K562 (cell line): Measurements from ENCODE around the gene RCL1. TPM values are rescaled to one million over a fixed set of nuclear protein-coding genes. Genes with fewer than 3 reads are reported as not detected.

Experiments used
- ATAC-seq: fragments of 200-7000 bp; cut with Tn5 transposase; 3 replicates; pipeline ENCODE4 v1.9.1; 2020; ENCODE audit warnings: moderate library complexity
- BruUV-seq: library from RNA; stranded (reverse); fragments of 400-500 nt; replicated peaks from 2 replicates; lab custom pipeline; 2021; lab: Mats Ljungman, UMichigan
- CTCF ChIA-PET: fragments of 300-600 bp; formaldehyde crosslinking; extraction: SDS; loops from one replicate; lab custom pipeline; 2021; ENCODE audit warnings: low intra/inter-chr PET ratio; lab: Yijun Ruan, JAX
- POLR2A ChIA-PET: fragments of 300-600, 350-650 bp; sonication (Branson Sonifier 250); formaldehyde crosslinking; extraction: SDS; loops from one replicate; lab custom pipeline; 2021; ENCODE audit warnings: antibody characterized with exemption, inconsistent platforms; lab: Yijun Ruan, JAX
- DNase-seq, 4 experiments: peaks; one replicate each; pipeline versions ENCODE4 v3.0.0 to v3.0.0-alpha.2; 2011 to 2018; ENCODE audit warnings: low spot score in 3 of 4, mixed read lengths in 3 of 4; ENCODE audit errors: extremely low read depth in 1 of 4
- FAIRE-seq: peaks from 2 replicates; lab custom pipeline; 2011; peaks lifted over from hg19 to GRCh38; lab: Jason Lieb, UNC
- H2AFZ ChIP-seq: 2 replicates; pipeline ENCODE4 v1.6.0; 2011; ENCODE audit warnings: low read depth, low read length, control low read depth, inconsistent platforms
- H3K27ac ChIP-seq: fragments of 200-600 bp; 3 replicates; pipeline ENCODE4 v1.8.0; 2011; ENCODE audit warnings: low read depth, mild to moderate bottlenecking, control low read depth, inconsistent platforms, low read length, moderate library complexity, mixed read lengths; ENCODE audit errors: extremely low read depth
- H3K27me3 ChIP-seq, 2 experiments: fragments of 300-600 bp in 1 of 2; 2 replicates in 1 of 2; 3 replicates in 1 of 2; pipeline versions ENCODE4 v1.6.0 to v1.8.0; 2011; ENCODE audit warnings: inconsistent platforms in 2 of 2, low read length in 2 of 2, mild to moderate bottlenecking in 1 of 2, mixed read lengths in 1 of 2, moderate library complexity in 1 of 2; ENCODE audit not compliant: control insufficient read depth in 2 of 2, insufficient read depth in 2 of 2
- H3K36me3 ChIP-seq: fragments of 300-600 bp; 3 replicates; pipeline ENCODE4 v1.8.0; 2011; ENCODE audit warnings: mild to moderate bottlenecking, low read length, inconsistent platforms; ENCODE audit not compliant: control insufficient read depth, insufficient read depth
- H3K4me1 ChIP-seq, 2 experiments: fragments of 200-600 bp in 1 of 2; replicated peaks in 1 of 2; 2 replicates in 1 of 2; 3 replicates in 1 of 2; pipeline versions ENCODE4 v1.5.1 to v1.8.0; 2011; ENCODE audit warnings: inconsistent platforms in 2 of 2, low read length in 2 of 2, mild to moderate bottlenecking in 1 of 2, mixed read lengths in 1 of 2, moderate library complexity in 1 of 2; ENCODE audit not compliant: control insufficient read depth in 2 of 2, insufficient read depth in 2 of 2
- H3K4me2 ChIP-seq: 2 replicates; pipeline ENCODE4 v1.6.1; 2011; ENCODE audit warnings: low read length, control low read depth, inconsistent platforms, mixed read lengths; ENCODE audit not compliant: insufficient read depth
- H3K4me3 ChIP-seq: fragments of 200-600 bp; sonication (generic), shearing (Covaris generic); 2 replicates; pipeline ENCODE4 v1.5.1; 2016; ENCODE audit warnings: control low read depth, inconsistent platforms
- H3K79me2 ChIP-seq: fragments of 200-600 bp; 3 replicates; pipeline ENCODE4 v1.8.0; 2011; ENCODE audit warnings: low read length, inconsistent platforms; ENCODE audit not compliant: control insufficient read depth, insufficient read depth
- H3K9ac ChIP-seq, 2 experiments: 2 replicates each; pipeline versions ENCODE4 v1.6.0 to v1.6.1; 2011; ENCODE audit warnings: low read depth in 2 of 2, low read length in 2 of 2, control low read depth in 1 of 2, inconsistent platforms in 1 of 2, mild to moderate bottlenecking in 1 of 2, mixed read lengths in 1 of 2; ENCODE audit not compliant: insufficient read depth in 1 of 2
- H3K9me1 ChIP-seq: one replicate; pipeline ENCODE4 v1.6.0; 2011; ENCODE audit warnings: inconsistent platforms, mild to moderate bottlenecking, low read length, moderate library complexity; ENCODE audit not compliant: control insufficient read depth, insufficient read depth
- H3K9me3 ChIP-seq: replicated peaks from 2 replicates; pipeline ENCODE4 v1.5.1; 2011; ENCODE audit warnings: low read depth, low read length, inconsistent platforms; ENCODE audit not compliant: control insufficient read depth, insufficient read depth
- H4K20me1 ChIP-seq: replicated peaks from 2 replicates; pipeline ENCODE4 v1.6.1; 2011; ENCODE audit warnings: low read length, inconsistent platforms, mixed read lengths; ENCODE audit not compliant: control insufficient read depth, insufficient read depth
- ARID1B ChIP-seq: fragments of 450-650 bp; IDR thresholded peaks from 2 replicates; pipeline ENCODE4 v1.6.1; 2016; ENCODE audit warnings: antibody characterized with exemption, mild to moderate bottlenecking, inconsistent platforms
- ESRRB ChIP-seq: fragments of 250-450 bp; sonication (Bioruptor Pico); IDR thresholded peaks from 2 replicates; pipeline ENCODE4 v1.5.0; 2020; ENCODE audit warnings: mild to moderate bottlenecking, moderate library complexity, borderline replicate concordance
- RBBP5 ChIP-seq: fragments of 200-600 bp; sonication (generic); IDR thresholded peaks from 2 replicates; pipeline ENCODE4 v1.6.1; 2012; ENCODE audit warnings: borderline replicate concordance, mild to moderate bottlenecking, low read length, control low read depth, inconsistent platforms; ENCODE audit not compliant: insufficient read depth, poor library complexity, severe bottlenecking
- RBM25 ChIP-seq: fragments of 200-400 bp; formaldehyde crosslinking; IDR thresholded peaks from 2 replicates; pipeline ENCODE4 v1.6.1; 2018; ENCODE audit warnings: low read length, low read depth, moderate library complexity; ENCODE audit not compliant: severe bottlenecking
- SAFB2 ChIP-seq: fragments of 200-400 bp; formaldehyde crosslinking; IDR thresholded peaks from 2 replicates; pipeline ENCODE4 v1.6.1; 2018; ENCODE audit warnings: borderline replicate concordance, low read length, low read depth, moderate library complexity; ENCODE audit not compliant: severe bottlenecking
- TBL1XR1 ChIP-seq, 2 experiments: IDR thresholded peaks; 2 replicates each; pipeline ENCODE4 v1.6.1; 2012; ENCODE audit warnings: improper control_type of control experiment in 2 of 2, low read length in 2 of 2, mild to moderate bottlenecking in 1 of 2
- WGBS: fragments of 100-300 bp; shearing (Covaris generic); methylation state at CpG from one replicate; pipeline ENCODE4 v1.1.6; 2016; ENCODE audit warnings: low coverage, mixed read lengths; ENCODE audit not compliant: insufficient coverage; ENCODE audit errors: missing lambda C conversion rate; 5-methylcytosine and 5-hydroxymethylcytosine counted together
- in situ Hi-C: fragments of 300-500 bp; cut with MboI; formaldehyde crosslinking; loops from 4 replicates; pipeline ENCODE4 v1.15.0; 2018; ENCODE audit warnings: inconsistent platforms, mixed read lengths
- intact Hi-C: fragments of 100-400 bp; cut with micrococcal nuclease; formaldehyde crosslinking; loops from 2 replicates; pipeline ENCODE4 v1.14.2; 2022
- polyA plus RNA-seq, 8 experiments: library from polyadenylated mRNA; depleted of rRNA in 4 of 8; stranded (reverse) in 5 of 8; unstranded in 3 of 8; fragments of >200 nt; fragmentation: Nextera tagmentation in 2 of 8; fragmentation: Illumina TruSeq in 1 of 8; extraction: Ambion mirVana in 2 of 8; extraction: Trizol in 1 of 8; gene quantifications; 2 replicates each; pipeline versions ENCODE4 v1.2.1 to v1.2.3, GENCODE V29; 2011 to 2014; ENCODE audit warnings: inconsistent platforms in 1 of 8, missing spikeins in 1 of 8
- total RNA-seq, 7 experiments: library from RNA; depleted of rRNA in 6 of 7; stranded (reverse); fragments of >200 nt in 6 of 7; fragmentation: Illumina TruSeq in 2 of 7; extraction: Trizol in 2 of 7; gene quantifications; 2 replicates each; pipeline versions ENCODE4 v1.2.1 to v1.2.3, GENCODE V29; 2011 to 2021; ENCODE audit warnings: low replicate concordance in 1 of 7

Gene RCL1
- total and polyA plus RNA-seq, 9 of the 15 experiments (the other 6 are each of a cell fraction or from before 2014, with no cell fraction given), result 24.0 to 67.7 (median 38.6) TPM

DNA sequence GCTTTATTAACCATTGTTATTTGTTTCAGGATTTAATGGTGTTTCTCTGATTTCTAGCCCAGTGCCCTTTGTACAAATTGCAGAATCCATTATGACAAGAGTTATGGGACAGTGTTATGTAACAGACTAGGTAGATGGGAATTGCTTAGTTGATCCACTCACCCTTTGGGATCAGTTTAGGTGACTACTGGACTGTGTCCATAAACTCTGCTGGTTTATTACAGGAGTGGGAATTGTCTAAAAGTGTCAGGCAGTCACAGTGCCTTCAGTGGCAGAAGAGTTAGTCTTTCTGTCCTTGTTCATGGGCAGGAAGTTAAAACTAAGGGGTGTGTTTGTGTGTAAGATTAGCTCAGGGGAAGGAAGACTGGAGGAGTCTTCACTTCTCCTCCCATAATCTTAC lies 29.3 kb downstream of the RCL1 start (continued):
- TF ChIP-seq RBM25, result no peak
- TF ChIP-seq RBBP5, result no peak
- no peak for TF ChIP-seq ESRRB (CRISPR knock-in tag)

DNA sequence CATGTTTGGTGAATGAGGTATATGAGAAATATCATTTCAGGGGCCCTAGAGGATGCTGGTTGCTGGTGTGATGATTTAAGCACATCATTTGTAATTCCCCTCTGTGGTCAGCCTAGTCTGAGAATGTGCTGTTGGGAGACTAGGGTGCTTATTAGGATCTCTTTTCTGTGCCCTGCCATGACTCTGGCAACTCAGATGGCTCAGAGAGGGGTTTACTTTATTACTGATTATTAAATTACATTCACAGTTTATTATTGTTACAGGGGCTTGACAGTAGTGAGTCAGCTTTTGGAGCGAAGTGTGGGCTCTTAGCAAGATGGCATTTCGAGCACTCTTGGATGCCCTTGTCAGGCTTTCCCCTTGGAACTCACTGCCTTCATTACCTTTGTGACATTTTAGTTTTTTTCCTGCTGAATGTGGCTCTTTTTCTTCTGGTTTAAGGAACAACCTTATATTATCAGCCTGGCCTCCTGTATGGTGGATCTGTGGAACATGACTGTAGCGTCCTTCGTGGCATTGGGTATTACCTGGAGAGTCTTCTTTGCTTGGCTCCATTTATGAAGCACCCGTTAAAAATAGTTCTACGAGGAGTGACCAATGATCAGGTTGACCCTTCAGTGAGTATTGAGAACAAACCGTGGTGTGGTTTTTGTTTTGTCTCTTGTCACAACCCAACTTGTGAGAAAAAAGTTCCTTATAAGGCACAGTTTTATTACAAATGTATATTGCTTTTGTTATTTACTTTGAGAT lies 33.8 kb downstream of the RCL1 start:
- no peak for DNase-seq
- WGBS, result 81% methylated on average over 6 of the region's 7 CpGs

More for the DNA sequence above, 33.8 kb downstream of the RCL1 start:
- in situ Hi-C loops, result no loop called here
- POLR2A ChIA-PET, result interaction anchor here (0.7 to 1.9 kb wide), 4 partner anchors 11 to 63 kb away, joined by 3 to 5 read pairs (median 4); no protein-coding TSS in a partner anchor
- H3K4me3 ChIP-seq, result no peak overlapping the region
- TF ChIP-seq SAFB2, result no peak
- no peak for TF ChIP-seq ARID1B
- TF ChIP-seq TBL1XR1 (IDR thresholded peaks at IDR 0.05; ENCODE audit: low read length in 2 of 2), result no peak
- TF ChIP-seq, all 486 proteins: peak for 0
- no peak overlapping the region for H3K4me2 ChIP-seq
- no peak overlapping the region for H3K9ac ChIP-seq
- H3K79me2 ChIP-seq, result peaks cover 98% of the 10 kb centered on the region
- H3K36me3 ChIP-seq, result peaks cover 64% of the 10 kb centered on the region
- H3K9me3 ChIP-seq, result no peaks in the 10 kb centered on the region
- BruUV-seq, result no TSS peak
- CTCF ChIA-PET, result no interaction called here
- H3K4me1 ChIP-seq, result peaks cover 10 to 59% of the 10 kb centered on the region in 2 experiments; a peak in 4 of 5 replicates
- H3K27ac ChIP-seq, result 0 out of 3 replicates have a peak overlapping the region, but pooled peaks have one; percentile 25
- H3K27me3 ChIP-seq, result no peaks in the 10 kb centered on the region
- no peaks in the 10 kb centered on the region for H4K20me1 ChIP-seq
- intact Hi-C loops, result loop anchor here (5.0 kb wide), 1 partner anchor 36 kb away; no protein-coding TSS in a partner anchor
- no peaks in the 10 kb centered on the region for H3K9me1 ChIP-seq
- H2AFZ ChIP-seq, result no peak overlapping the region
- FAIRE-seq (peak; percentile 26), ATAC-seq (no peak)
